ENCODE results near the gene SFRP5. TPM values are rescaled to one million over a fixed set of nuclear protein-coding genes. Genes with fewer than 3 reads are reported as not detected.

Gene SFRP5
- total RNA-seq, 1 donor, result not detected

GRCh38 chr10:97760461-97761257, 11.1 kb downstream of the SFRP5 start:
- no peak overlapping the region for H3K4me3 ChIP-seq (ENCODE audit: low read depth, low read length)
- no peak for DNase-seq (ENCODE audit: low read depth)

GRCh38 chr10:97759946-97760345, 11.9 kb downstream of the SFRP5 start:
- no peak overlapping the region for H3K4me3 ChIP-seq (ENCODE audit: low read depth, low read length)
- TF ChIP-seq CTCF (IDR thresholded peaks at IDR 0.05; ENCODE audit: insufficient read depth, low read depth, low read length), result no peak
- no peak for DNase-seq (ENCODE audit: low read depth)

More at GRCh38 chr10:97760461-97761257, 11.1 kb downstream of the SFRP5 start:
- TF ChIP-seq CTCF (IDR thresholded peaks at IDR 0.05; ENCODE audit: insufficient read depth, low read depth, low read length), result no peak

GRCh38 chr10:97759158-97759887, 12.5 kb downstream of the SFRP5 start:
- peak; percentile 94 for TF ChIP-seq CTCF (IDR thresholded peaks at IDR 0.05; ENCODE audit: insufficient read depth, low read depth, low read length)
- peak; percentile 64 for DNase-seq (ENCODE audit: low read depth)
- no peak overlapping the region for H3K4me3 ChIP-seq (ENCODE audit: low read depth, low read length)

- H3K4me3 ChIP-seq (ENCODE audit: low read depth, low read length), result no peak overlapping the region
- no peak for DNase-seq (ENCODE audit: low read depth)
- TF ChIP-seq CTCF (IDR thresholded peaks at IDR 0.05; ENCODE audit: insufficient read depth, low read depth, low read length), result no peak
Observed at GRCh38 chr10:97757471-97757870, 14.3 kb downstream of the SFRP5 start.

- TF ChIP-seq CTCF (IDR thresholded peaks at IDR 0.05; ENCODE audit: insufficient read depth, low read depth, low read length), result no peak
- DNase-seq (ENCODE audit: low read depth), result no peak
- H3K4me3 ChIP-seq (ENCODE audit: low read depth, low read length), result no peak overlapping the region
Observed at GRCh38 chr10:97755718-97756117, 16.1 kb downstream of the SFRP5 start.

GRCh38 chr10:97754726-97755125, 17.1 kb downstream of the SFRP5 start:
- TF ChIP-seq CTCF (IDR thresholded peaks at IDR 0.05; ENCODE audit: insufficient read depth, low read depth, low read length), result no peak
- no peak for DNase-seq (ENCODE audit: low read depth)
- no peak overlapping the region for H3K4me3 ChIP-seq (ENCODE audit: low read depth, low read length)
